Astrocyte (in vitro differentiated cells and primary cell): Measurements from ENCODE around the gene ATP1B4.

ENCODE experiments used
- EZH2 ChIP-seq: IDR thresholded peaks from 2 replicates; pipeline ENCODE4 v1.6.1; 2012; ENCODE audit warnings: mild to moderate bottlenecking, low read length, inconsistent platforms; ENCODE audit not compliant: insufficient read depth
- TF ChIP-seq, protein P1 (sequence below): IDR thresholded peaks from 2 replicates; pipeline ENCODE4 v1.5.1; 2011; ENCODE audit warnings: low read depth, mild to moderate bottlenecking, inconsistent platforms, low read length, moderate library complexity; ENCODE audit not compliant: insufficient read depth

- TF ChIP-seq, protein P1, sequence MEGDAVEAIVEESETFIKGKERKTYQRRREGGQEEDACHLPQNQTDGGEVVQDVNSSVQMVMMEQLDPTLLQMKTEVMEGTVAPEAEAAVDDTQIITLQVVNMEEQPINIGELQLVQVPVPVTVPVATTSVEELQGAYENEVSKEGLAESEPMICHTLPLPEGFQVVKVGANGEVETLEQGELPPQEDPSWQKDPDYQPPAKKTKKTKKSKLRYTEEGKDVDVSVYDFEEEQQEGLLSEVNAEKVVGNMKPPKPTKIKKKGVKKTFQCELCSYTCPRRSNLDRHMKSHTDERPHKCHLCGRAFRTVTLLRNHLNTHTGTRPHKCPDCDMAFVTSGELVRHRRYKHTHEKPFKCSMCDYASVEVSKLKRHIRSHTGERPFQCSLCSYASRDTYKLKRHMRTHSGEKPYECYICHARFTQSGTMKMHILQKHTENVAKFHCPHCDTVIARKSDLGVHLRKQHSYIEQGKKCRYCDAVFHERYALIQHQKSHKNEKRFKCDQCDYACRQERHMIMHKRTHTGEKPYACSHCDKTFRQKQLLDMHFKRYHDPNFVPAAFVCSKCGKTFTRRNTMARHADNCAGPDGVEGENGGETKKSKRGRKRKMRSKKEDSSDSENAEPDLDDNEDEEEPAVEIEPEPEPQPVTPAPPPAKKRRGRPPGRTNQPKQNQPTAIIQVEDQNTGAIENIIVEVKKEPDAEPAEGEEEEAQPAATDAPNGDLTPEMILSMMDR, result no peak
- TF ChIP-seq EZH2, result no peak
Observed at GRCh38 chrX:120350450-120351138, 11.3 kb upstream of the ATP1B4 start.
